ENCODE data around the gene RGPD6. TPM values are rescaled to one million over a fixed set of nuclear protein-coding genes. Genes with fewer than 3 reads are reported as not detected.
A peak's percentile ranks its signal among the peaks of the same experiment; 100 is the strongest.
"Not testable (repeated sequence)": the region's sequence is repeated elsewhere in the genome, so short reads cannot be mapped to it uniquely, and the experiment has no call there.

RGPD6 gene
- total and polyA plus RNA-seq, 5 donors: 4.3 to 28.1 (median 17.8) TPM

DNA sequence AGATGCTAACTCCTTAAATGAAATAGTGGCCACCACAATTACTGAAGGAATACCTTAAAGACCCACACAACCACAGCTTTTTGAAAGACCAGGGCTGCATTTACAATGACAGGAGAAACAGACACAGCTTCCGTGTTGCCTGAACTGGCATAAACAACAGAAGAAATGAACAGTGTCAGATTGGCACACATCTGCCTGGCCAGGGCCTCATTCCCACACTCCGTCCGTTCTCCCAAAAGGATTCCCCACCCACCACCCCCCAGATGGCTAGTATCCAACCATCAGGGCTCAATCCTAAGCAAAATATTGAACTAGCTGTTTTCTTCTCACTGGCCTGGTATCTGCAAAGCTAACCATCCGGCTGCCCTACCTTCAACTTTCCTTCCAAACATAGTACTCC lies 96.9 kb downstream of the RGPD6 start:
- intact Hi-C loops (cut with DNase I); ATAC-seq; H3K27me3 ChIP-seq (ENCODE audit: control insufficient read depth, insufficient read depth); H3K4me1 ChIP-seq (ENCODE audit: control insufficient read depth, insufficient read depth, low read length); H3K4me3 ChIP-seq (ENCODE audit: low read length); H3K9me3 ChIP-seq (ENCODE audit: control insufficient read depth, low read length); H3K27ac ChIP-seq (ENCODE audit: low read length); DNase-seq: not testable (repeated sequence)
- no CpG with 5 or more reads among the region's 4 CpGs for WGBS

GRCh38 chr2:110477370-110477769 lies 99.7 kb downstream of the RGPD6 start:
- no CpG with 5 or more reads among the region's 7 CpGs for WGBS
- intact Hi-C loops (cut with DNase I); H3K4me3 ChIP-seq (ENCODE audit: low read length); ATAC-seq; H3K4me1 ChIP-seq (ENCODE audit: control insufficient read depth, insufficient read depth, low read length); H3K9me3 ChIP-seq (ENCODE audit: control insufficient read depth, low read length); H3K27me3 ChIP-seq (ENCODE audit: control insufficient read depth, insufficient read depth); DNase-seq; H3K27ac ChIP-seq (ENCODE audit: low read length): not testable (repeated sequence)

DNA sequence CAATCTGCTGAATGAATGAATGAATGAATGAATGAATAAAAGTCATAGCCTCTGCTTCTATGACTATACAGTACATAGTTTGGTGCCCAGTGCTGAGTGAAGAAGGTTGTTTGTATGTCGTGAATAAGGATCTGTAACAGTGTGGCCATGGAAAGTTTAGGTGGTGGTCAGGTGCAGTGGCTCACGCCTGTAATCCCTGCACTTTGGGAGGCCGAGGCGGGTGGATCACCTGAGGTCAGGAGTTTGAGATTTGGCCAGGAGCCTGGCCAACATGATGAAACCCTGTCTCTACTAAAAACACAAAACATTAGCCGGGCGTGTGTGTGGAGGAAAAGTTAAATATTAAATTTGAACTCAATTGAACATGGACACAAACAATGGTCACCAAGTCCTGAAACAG lies 100.1 kb downstream of the RGPD6 start:
- H3K27ac ChIP-seq (ENCODE audit: low read length); H3K27me3 ChIP-seq (ENCODE audit: control insufficient read depth, insufficient read depth); DNase-seq; intact Hi-C loops (cut with DNase I); H3K9me3 ChIP-seq (ENCODE audit: control insufficient read depth, low read length); H3K4me3 ChIP-seq (ENCODE audit: low read length); ATAC-seq; H3K4me1 ChIP-seq (ENCODE audit: control insufficient read depth, insufficient read depth, low read length): not testable (repeated sequence)
- WGBS: no CpG with 5 or more reads among the region's 6 CpGs

- H3K27me3 ChIP-seq (ENCODE audit: control insufficient read depth, insufficient read depth); ATAC-seq; H3K9me3 ChIP-seq (ENCODE audit: control insufficient read depth, low read length); H3K27ac ChIP-seq (ENCODE audit: low read length); H3K4me3 ChIP-seq (ENCODE audit: low read length); intact Hi-C loops (cut with DNase I); DNase-seq; H3K4me1 ChIP-seq (ENCODE audit: control insufficient read depth, insufficient read depth, low read length): not testable (repeated sequence)
- WGBS: no CpG with 5 or more reads among the region's 3 CpGs
Measured at GRCh38 chr2:110475627-110476359, 101.2 kb downstream of the RGPD6 start.

DNA sequence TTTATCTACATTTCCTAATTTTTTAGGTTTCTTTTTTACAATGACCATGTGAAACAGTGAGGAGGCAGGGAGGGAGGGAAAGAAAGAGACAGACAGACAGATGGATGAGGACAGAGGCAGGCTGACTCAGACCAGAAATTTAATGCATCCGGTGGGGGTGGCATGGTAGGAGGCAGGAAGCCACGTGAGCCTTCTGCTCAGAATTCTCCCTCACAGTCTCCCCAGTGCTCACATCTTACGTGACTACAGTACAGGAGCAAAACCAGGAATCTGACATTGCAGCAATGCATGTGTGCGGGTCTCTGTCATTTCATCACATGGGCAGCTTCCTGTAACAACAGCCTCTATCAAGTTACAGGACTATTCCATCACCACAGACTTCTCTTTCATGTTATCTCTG lies 102.1 kb downstream of the RGPD6 start:
- intact Hi-C loops (cut with DNase I); H3K27me3 ChIP-seq (ENCODE audit: control insufficient read depth, insufficient read depth); H3K27ac ChIP-seq (ENCODE audit: low read length); DNase-seq; H3K9me3 ChIP-seq (ENCODE audit: control insufficient read depth, low read length); H3K4me1 ChIP-seq (ENCODE audit: control insufficient read depth, insufficient read depth, low read length); H3K4me3 ChIP-seq (ENCODE audit: low read length): not testable (repeated sequence)
- WGBS: no CpG with 5 or more reads among the region's 4 CpGs
- ATAC-seq: peak in 1 of 2 donors; percentile 23

- H3K27me3 ChIP-seq (ENCODE audit: control insufficient read depth, insufficient read depth); H3K9me3 ChIP-seq (ENCODE audit: control insufficient read depth, low read length); H3K4me1 ChIP-seq (ENCODE audit: control insufficient read depth, insufficient read depth, low read length); H3K27ac ChIP-seq (ENCODE audit: low read length); DNase-seq; intact Hi-C loops (cut with DNase I); H3K4me3 ChIP-seq (ENCODE audit: low read length): not testable (repeated sequence)
- peak in 1 of 2 donors; percentile 31 for ATAC-seq
- WGBS: no CpG with 5 or more reads among the region's 3 CpGs
Measured at GRCh38 chr2:110473059-110473358, 104.0 kb downstream of the RGPD6 start.

- DNase-seq; H3K4me3 ChIP-seq (ENCODE audit: low read length); H3K27me3 ChIP-seq (ENCODE audit: control insufficient read depth, insufficient read depth); intact Hi-C loops (cut with DNase I); H3K27ac ChIP-seq (ENCODE audit: low read length); H3K4me1 ChIP-seq (ENCODE audit: control insufficient read depth, insufficient read depth, low read length); H3K9me3 ChIP-seq (ENCODE audit: control insufficient read depth, low read length): not testable (repeated sequence)
- ATAC-seq: peak; percentile 97 to 98
- no CpG with 5 or more reads among the region's 29 CpGs for WGBS
Measured at GRCh38 chr2:110472171-110473058, 104.6 kb downstream of the RGPD6 start, which contains the start of gene LIMS4. Gene LIMS4 (minus strand): TSS chr2:110472816. CDS start chr2:110472778, 38 bp downstream.

- H3K4me3 ChIP-seq (ENCODE audit: low read length); intact Hi-C loops (cut with DNase I); DNase-seq; H3K27me3 ChIP-seq (ENCODE audit: control insufficient read depth, insufficient read depth); H3K27ac ChIP-seq (ENCODE audit: low read length); H3K4me1 ChIP-seq (ENCODE audit: control insufficient read depth, insufficient read depth, low read length); ATAC-seq; H3K9me3 ChIP-seq (ENCODE audit: control insufficient read depth, low read length): not testable (repeated sequence)
- WGBS: no CpG with 5 or more reads among the region's 7 CpGs
Measured at GRCh38 chr2:110468921-110469320, 108.1 kb downstream of the RGPD6 start.

DNA sequence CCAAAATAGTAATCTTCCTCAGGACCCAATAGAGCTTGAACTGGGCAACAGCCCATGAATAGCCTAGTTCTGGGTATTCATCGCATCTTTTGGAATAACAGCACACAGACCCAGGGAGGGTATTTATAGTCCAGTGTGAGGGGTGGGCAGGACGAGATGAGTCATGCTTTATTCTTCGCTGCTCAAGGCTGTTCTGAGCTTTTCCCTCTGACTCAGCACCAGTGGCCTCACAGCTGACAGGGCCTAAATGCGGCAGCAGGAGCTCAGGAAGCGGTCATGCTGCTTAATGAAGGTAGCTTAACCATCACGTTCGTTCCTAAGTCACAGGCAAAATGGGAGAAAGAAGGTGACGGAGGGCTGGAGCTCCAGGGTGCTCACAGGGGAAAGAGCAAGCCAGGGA lies 111.7 kb downstream of the RGPD6 start:
- H3K4me1 ChIP-seq (ENCODE audit: control insufficient read depth, insufficient read depth, low read length); H3K27ac ChIP-seq (ENCODE audit: low read length); DNase-seq; H3K4me3 ChIP-seq (ENCODE audit: low read length); H3K9me3 ChIP-seq (ENCODE audit: control insufficient read depth, low read length); H3K27me3 ChIP-seq (ENCODE audit: control insufficient read depth, insufficient read depth); intact Hi-C loops (cut with DNase I): not testable (repeated sequence)
- ATAC-seq: peak; percentile 67 to 87
- WGBS: no CpG with 5 or more reads among the region's 8 CpGs
